HG03097 (cell line): ENCODE measurements around the gene SRL.
"Not testable (repeated sequence)": the region's sequence is repeated elsewhere in the genome, so short reads cannot be mapped to it uniquely, and the experiment has no call there.

Experiments
- ATAC-seq: cut with Tn5 transposase; IDR thresholded peaks from one replicate; pipeline ENCODE4 v1.9.1; 2021; ENCODE audit not compliant: unreplicated experiment, low FRiP score

SRL gene

DNA sequence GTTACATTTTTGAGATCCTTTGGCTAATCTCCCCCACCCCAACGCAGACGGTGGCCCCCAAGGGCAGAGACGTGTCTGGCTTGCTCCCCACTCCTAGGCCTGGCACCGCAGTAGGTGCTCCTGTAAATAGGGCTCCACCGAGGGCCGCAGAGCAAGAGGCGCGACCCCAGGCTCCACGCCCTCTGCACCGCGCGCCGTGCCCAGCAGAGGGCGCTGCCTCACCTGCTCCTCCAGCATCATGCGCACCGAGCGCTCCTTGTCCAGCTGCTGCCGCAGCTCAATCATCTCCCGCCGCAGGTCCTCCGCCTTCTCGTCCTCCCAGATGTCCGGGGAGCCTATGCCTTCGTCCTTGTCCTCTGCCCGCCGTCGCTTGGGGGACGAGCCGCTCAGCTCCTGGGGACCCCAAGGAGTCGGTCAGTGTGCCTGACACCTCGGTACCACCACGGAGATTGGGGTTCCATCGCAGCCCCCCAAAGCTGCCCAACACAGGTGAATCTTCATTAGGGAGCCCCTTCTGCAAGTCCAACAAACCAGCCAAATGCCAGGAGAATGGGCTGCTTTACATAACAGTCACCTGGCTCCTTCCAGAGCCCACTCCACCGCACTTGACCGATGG lies 19.8 kb upstream of the SRL start:
- no peak for ATAC-seq

DNA sequence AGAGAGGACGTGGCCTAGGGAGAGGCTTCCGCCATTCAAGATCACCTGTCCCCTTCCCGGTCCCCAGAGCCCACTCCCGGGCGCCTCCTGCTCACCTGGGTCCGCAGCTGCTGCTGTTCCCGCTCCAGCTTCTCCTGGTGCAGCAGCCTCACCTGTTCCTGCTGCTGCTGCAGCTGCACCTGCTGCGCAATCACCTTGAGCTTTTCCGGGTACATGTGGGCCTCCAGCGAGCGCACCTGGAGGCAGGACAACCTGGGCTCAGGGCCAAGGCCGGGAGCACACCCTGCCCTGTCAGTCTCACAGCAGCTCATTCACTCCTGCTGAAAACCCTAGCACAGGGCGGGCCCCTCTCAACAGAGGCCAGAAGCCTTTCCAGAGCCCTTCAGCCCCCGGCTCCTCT lies 18.5 kb upstream of the SRL start:
- ATAC-seq: no peak

GRCh38 chr16:4257646-4258556 lies 16.0 kb upstream of the SRL start:
- ATAC-seq: no peak

- ATAC-seq: peak; percentile 95
These were observed 11.7 kb upstream of the SRL start for GRCh38 chr16:4253394-4254150.

- not testable (repeated sequence) for ATAC-seq
These were observed 11.1 kb upstream of the SRL start for GRCh38 chr16:4253012-4253393.

- no peak for ATAC-seq
These were observed 7.8 kb upstream of the SRL start for GRCh38 chr16:4249530-4250308.

GRCh38 chr16:4247460-4247784 lies 5.5 kb upstream of the SRL start:
- ATAC-seq: no peak

- ATAC-seq: no peak
These were observed 5.0 kb upstream of the SRL start for GRCh38 chr16:4246777-4247459.

GRCh38 chr16:4245077-4245791 lies 3.4 kb upstream of the SRL start:
- ATAC-seq: no peak

- no peak for ATAC-seq
These were observed 2.6 kb upstream of the SRL start for GRCh38 chr16:4244254-4245076.

DNA sequence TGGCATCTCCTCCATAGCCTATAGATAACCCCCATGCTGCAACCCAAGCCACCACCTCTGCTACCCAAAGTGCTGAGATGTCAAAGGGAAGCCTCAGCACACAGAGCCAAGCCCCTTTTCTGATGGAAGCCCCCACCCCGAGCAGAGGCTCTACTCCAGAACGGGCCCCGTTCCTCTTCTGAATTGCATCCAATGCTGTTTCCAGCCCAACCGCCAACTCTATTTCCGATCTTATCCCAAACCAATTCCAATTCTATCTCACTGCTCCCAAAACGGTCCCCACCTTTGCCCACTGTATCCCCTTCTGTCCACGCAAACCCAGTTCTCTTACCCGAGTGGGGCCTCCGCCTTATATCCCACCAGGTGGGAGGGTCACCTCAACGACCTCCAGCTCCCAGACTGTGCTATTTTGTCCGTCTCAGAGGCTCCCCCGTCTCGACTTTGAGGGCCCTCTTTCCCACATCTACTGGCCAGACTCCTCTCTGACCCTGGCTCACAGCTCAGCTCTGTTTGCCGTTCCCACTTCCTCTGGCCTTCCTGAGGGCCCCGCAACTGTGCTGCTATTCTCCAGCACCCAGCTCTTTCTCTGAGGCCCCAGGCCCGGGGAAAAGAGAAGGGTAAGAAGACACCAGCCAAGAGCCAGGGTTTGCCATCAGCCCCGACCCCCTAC lies 487 bp downstream of the SRL start:
- ATAC-seq: no peak

DNA sequence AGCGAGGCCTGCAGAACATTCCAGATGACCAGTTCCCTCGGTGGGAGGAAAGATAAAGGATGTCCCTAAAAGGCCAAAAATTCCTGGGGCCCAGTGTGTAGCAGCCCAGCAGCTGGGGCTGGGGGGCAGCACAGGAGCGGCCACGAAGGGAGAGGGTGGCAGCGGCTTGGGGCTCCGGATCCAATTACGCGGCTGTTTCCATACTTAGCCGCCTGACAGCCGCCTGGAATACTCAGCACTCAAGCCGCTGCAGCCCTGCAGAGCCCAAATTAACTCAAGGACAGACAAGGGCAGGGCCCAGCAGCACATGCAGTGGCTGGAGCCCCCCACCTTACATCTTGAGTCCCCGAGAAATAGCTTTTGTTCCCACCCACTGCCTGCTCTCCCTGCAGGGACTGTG lies 1.3 kb downstream of the SRL start:
- no peak for ATAC-seq

- no peak for ATAC-seq
These were observed 2.2 kb downstream of the SRL start for GRCh38 chr16:4239682-4240175.

- no peak for ATAC-seq
These were observed 2.9 kb downstream of the SRL start for GRCh38 chr16:4239020-4239419.

DNA sequence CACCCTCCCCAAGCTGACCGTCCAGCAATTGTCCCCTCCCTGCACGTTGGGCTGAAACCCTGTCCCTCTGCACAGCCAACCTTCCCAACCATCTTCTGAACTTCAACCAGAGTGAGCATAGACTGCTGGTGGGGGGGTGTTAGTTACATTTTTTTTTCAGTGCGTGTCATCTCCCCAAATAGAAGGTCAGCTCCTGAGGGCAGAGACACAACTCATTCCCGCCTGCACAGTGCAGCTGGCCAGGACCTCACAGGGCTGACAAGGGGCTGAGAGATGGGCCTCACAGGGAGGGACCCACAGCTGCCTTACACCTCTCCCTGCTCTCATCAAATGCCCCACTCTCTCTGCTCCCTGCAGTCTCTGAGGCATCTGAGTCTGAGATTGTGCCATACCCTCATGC lies 8.4 kb downstream of the SRL start:
- no peak for ATAC-seq

DNA sequence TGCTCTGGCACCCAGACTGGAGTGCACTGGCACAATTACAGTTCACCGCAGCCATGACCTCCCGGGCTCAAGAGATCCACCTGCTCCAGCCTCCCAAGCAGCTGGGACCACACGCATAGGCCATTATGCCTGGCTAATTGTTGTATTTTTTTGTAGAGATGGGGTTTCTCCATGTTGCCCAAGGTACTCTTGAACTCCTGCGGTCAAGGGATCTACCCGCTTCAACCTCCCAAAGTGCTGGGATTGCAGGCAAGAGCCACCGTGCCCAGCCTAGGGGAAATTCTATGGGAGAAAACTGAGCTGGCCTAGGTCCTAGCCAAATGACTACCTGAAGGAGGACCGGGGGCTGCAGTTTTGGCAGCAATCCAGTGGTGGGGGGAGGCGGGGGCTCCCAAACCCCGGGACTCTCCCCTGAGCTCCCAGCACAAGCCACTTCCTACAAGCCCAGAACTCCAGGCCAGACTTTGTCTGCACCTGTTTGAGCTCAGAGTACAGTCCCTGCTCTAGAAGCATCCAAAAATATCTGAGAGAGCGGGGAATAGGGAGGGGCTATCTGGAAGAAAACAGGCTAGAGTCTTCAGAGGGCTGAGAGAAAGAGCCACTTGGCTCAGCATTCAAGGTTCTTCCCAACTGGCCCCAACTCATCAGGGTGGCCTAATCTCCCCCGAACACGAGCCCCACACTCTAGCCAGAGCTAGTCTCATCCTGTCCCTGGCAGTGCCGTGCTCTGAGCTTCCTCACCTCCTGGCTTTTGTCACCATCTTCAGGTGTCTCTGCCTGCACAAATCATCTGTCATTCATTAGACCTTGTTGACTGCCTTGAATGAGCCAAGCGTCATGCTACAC lies 9.1 kb downstream of the SRL start:
- no peak for ATAC-seq

DNA sequence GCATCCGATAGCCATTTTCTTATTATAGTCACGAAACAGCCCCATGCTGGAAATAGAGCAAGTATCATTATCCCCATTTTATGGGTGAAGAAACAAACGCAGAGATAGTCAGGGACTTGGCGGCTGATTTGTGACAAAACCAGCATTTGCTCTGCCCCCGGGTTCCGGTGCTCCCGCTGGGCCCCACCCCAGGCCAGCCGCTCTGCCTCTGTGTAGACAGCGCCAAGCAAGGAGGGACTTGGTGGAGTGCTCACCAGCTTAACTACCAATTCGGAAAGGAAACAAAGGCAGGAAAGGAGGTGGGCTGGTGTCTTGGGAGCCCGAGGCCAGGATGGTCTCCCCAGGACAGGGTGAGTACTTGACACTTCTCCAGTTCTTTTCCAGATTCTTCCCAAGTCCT lies 10.0 kb downstream of the SRL start:
- ATAC-seq: no peak
